ENCODE results near the gene STAT6.
A peak's percentile ranks its signal among the peaks of the same experiment; 100 is the strongest.

The STAT6 gene

GRCh38 chr12:57145460-57146059, 34.4 kb upstream of the STAT6 start:
- DNase-seq (ENCODE audit: low spot score): no peak

GRCh38 chr12:57143454-57143853, 32.3 kb upstream of the STAT6 start:
- DNase-seq (ENCODE audit: low spot score): no peak

- no peak for DNase-seq (ENCODE audit: low spot score)
Measured at GRCh38 chr12:57142727-57143126, 31.6 kb upstream of the STAT6 start.

- no peak for DNase-seq (ENCODE audit: low spot score)
Measured at GRCh38 chr12:57142121-57142520, 31.0 kb upstream of the STAT6 start.

GRCh38 chr12:57141249-57141648, 30.1 kb upstream of the STAT6 start:
- no peak for DNase-seq (ENCODE audit: low spot score)

GRCh38 chr12:57139796-57140649, 28.9 kb upstream of the STAT6 start:
- no peak for DNase-seq (ENCODE audit: low spot score)

- peak; percentile 82 for DNase-seq (ENCODE audit: low spot score)
Measured at GRCh38 chr12:57138526-57139272, 27.5 kb upstream of the STAT6 start.

- peak; percentile 36 for DNase-seq (ENCODE audit: low spot score)
Measured at GRCh38 chr12:57135527-57136326, 24.6 kb upstream of the STAT6 start.

- no peak for DNase-seq (ENCODE audit: low spot score)
Measured at GRCh38 chr12:57134949-57135348, 23.8 kb upstream of the STAT6 start.

- no peak for DNase-seq (ENCODE audit: low spot score)
Measured at GRCh38 chr12:57133916-57134315, 22.8 kb upstream of the STAT6 start.

GRCh38 chr12:57133013-57133569, 21.9 kb upstream of the STAT6 start:
- peak; percentile 67 for DNase-seq (ENCODE audit: low spot score)

GRCh38 chr12:57131896-57132744, 21.0 kb upstream of the STAT6 start:
- DNase-seq (ENCODE audit: low spot score): no peak

- no peak for DNase-seq (ENCODE audit: low spot score)
Measured at GRCh38 chr12:57130941-57131340, 19.8 kb upstream of the STAT6 start.

- peak; percentile 35 for DNase-seq (ENCODE audit: low spot score)
Measured at GRCh38 chr12:57129889-57130288, 18.7 kb upstream of the STAT6 start.

GRCh38 chr12:57129321-57129842, 18.2 kb upstream of the STAT6 start:
- no peak for DNase-seq (ENCODE audit: low spot score)

GRCh38 chr12:57128519-57129247, 17.5 kb upstream of the STAT6 start:
- DNase-seq (ENCODE audit: low spot score): no peak

GRCh38 chr12:57127726-57128518, 16.8 kb upstream of the STAT6 start, which contains the start of gene LRP1:
Gene LRP1, plus strand, starts transcription at chr12:57128483. Its CDS starts 482 bp downstream, at chr12:57128965.
- peak; percentile 94 for DNase-seq (ENCODE audit: low spot score)

GRCh38 chr12:57127101-57127725, 16.1 kb upstream of the STAT6 start:
- DNase-seq (ENCODE audit: low spot score): no peak

Data from AG20443 (cell line).